Measurements from ENCODE around the gene DCC.

The DCC gene

GRCh38 chr18:52829320-52829719, 489.3 kb downstream of the DCC start:
- no peak for DNase-seq

- DNase-seq = no peak
These were observed 489.9 kb downstream of the DCC start for GRCh38 chr18:52829876-52830405.

GRCh38 chr18:52844323-52844722, 504.3 kb downstream of the DCC start:
- DNase-seq = no peak

- no peak for DNase-seq
These were observed 505.0 kb downstream of the DCC start for GRCh38 chr18:52845036-52845435.

GRCh38 chr18:52850031-52850560, 510.1 kb downstream of the DCC start:
- DNase-seq = no peak

GRCh38 chr18:52861558-52861957, 521.6 kb downstream of the DCC start:
- DNase-seq = no peak

- DNase-seq = no peak
These were observed 529.4 kb downstream of the DCC start for GRCh38 chr18:52869349-52869923.

GRCh38 chr18:52869942-52870907, 530.2 kb downstream of the DCC start:
- no peak for DNase-seq

GRCh38 chr18:52874774-52875173, 534.8 kb downstream of the DCC start:
- DNase-seq = no peak

GRCh38 chr18:52875725-52876124, 535.7 kb downstream of the DCC start:
- no peak for DNase-seq

- no peak for DNase-seq
These were observed 548.0 kb downstream of the DCC start for GRCh38 chr18:52888014-52888413.

GRCh38 chr18:52894801-52895200, 554.8 kb downstream of the DCC start:
- no peak for DNase-seq

GRCh38 chr18:52897611-52898484, 557.9 kb downstream of the DCC start:
- DNase-seq = no peak

- no peak for DNase-seq
These were observed 558.6 kb downstream of the DCC start for GRCh38 chr18:52898485-52899058.

- DNase-seq = no peak
These were observed 562.2 kb downstream of the DCC start for GRCh38 chr18:52902188-52902587.

GRCh38 chr18:52903857-52904256, 563.9 kb downstream of the DCC start:
- peak in 1 of 2 experiments; percentile 20 for DNase-seq

- no peak for DNase-seq
These were observed 567.7 kb downstream of the DCC start for GRCh38 chr18:52907543-52908308.

GRCh38 chr18:52914148-52914547, 574.2 kb downstream of the DCC start:
- DNase-seq = no peak

GRCh38 chr18:52920665-52921064, 580.7 kb downstream of the DCC start:
- no peak for DNase-seq

GRCh38 chr18:52933356-52933755, 593.4 kb downstream of the DCC start:
- DNase-seq = no peak

GRCh38 chr18:52936931-52937330, 596.9 kb downstream of the DCC start:
- no peak for DNase-seq

- DNase-seq = no peak
These were observed 597.8 kb downstream of the DCC start for GRCh38 chr18:52937840-52938239.

Measured in activated T-cell treated with anti-CD3 and anti-CD28 coated beads, Interleukin-2, amount 50 U/mL, for 48 hours (primary cell).